ENCODE results near the gene EIF6.

The EIF6 gene

GRCh38 chr20:35281506-35282101 is 3.0 kb downstream of the EIF6 start:
- DNase-seq, result no peak

- no peak for DNase-seq
Observed at GRCh38 chr20:35280523-35280922, 4.0 kb downstream of the EIF6 start.

GRCh38 chr20:35279533-35280174 is 4.9 kb downstream of the EIF6 start:
- DNase-seq, result no peak

DNA sequence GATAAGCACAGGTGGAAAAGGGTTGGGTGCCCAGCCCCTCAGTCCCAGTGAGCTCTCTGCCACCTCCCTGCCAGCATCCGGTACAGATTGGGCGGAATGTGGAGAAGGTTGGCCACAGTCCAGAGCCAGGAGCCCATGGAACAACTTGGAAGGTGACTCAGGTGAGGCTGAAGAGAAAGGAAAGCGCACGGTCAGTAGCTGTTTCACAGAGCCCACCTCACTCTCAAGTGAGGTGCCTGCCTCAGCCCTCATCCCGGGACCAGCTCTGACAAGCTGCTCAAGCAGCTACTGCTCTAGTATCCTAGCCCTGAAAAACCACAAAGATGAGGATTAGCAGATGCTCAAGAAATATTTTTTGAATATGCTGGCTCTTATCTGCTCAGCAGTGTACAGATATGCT is 5.5 kb downstream of the EIF6 start:
- no peak for DNase-seq

DNA sequence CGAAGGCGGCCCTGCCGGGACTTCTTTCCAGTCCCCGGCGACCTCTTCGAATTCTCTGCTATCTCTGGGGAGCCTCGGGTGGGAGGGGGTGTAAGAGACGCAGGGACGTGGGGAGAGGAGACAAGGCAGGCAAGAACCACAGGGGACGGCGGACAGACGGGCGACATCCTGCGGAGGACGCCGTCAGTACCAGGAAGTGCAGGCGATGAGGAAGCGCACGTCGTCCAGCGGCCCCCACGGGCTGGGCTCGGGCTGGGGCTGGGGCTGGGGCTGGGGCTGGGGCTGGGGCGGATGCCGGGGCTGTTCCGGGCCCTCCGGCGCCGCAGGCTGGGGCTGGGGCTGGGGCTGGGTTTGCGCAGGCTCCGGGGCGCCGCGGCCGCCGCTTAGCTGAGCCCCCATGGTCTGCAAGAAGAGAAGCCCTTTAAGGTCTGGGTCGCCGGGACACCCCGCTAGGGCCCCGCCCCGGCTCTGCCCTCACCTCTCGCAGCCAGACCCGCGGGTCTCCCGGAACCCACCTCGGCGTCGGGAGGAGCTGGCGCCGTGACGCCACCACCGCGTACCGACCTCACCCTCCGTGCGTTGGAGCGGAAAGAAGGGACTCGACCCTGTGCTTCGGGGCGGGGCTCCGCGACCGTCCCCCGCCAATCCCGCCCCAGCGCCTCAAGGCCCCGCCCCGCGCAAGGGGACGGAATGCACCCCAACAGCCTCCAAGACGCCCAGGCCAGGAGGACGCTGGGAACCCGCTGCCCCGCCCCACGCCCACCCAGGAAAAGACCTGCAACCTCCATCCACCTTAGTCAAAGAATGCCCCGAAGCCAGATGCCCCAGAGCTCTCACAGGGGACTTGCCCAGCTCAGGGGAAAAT is 6.8 kb downstream of the EIF6 start, which contains the start of gene MMP24OS:
MMP24OS (minus strand) TSS at position 592 of the 865 bp plus-strand sequence; CDS start at position 399, 193 bp downstream.
- DNase-seq, result peak; percentile 83

GRCh38 chr20:35277127-35277526 is 7.4 kb downstream of the EIF6 start:
- DNase-seq, result no peak

GRCh38 chr20:35276408-35276807 is 8.2 kb downstream of the EIF6 start:
- no peak for DNase-seq

- DNase-seq, result no peak
Observed at GRCh38 chr20:35275741-35276251, 8.8 kb downstream of the EIF6 start.

GRCh38 chr20:35274172-35275092 is 10.1 kb downstream of the EIF6 start:
- DNase-seq, result no peak

DNA sequence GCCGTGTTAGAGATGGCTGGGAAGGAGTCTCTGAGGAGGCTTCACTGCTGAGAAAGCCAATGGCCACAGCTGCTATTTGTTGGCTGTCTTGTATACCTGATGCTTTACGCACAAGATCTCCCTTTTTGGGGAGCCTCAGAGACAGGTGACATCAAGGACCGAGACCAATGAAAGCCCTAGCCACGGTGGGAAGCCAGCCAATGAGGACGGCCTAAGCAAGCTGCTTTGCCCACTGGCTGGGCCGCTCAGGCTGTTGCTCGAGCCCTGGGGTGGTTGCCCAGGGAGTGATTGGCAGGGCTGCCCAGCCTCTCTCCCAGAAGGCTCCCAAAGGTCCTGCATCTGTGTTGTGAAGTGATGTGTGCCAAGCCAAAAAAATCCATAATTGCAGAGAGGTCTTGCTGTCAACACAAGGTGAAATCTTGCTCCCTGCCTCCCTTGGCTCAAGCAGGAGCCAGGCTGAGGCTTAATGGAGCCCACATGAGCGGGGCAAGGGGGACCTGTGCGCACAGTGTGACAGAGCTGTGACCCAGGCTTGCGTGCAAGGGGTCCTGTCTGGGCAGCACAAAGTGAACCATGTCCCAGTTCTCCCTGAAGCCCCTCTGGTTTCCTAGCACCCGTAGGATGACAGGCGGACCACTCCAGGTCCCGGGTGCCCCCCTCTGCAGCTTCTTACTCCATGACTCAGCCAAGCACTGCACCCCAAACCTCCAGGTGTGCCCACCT is 11.0 kb downstream of the EIF6 start:
- no peak for DNase-seq

DNA sequence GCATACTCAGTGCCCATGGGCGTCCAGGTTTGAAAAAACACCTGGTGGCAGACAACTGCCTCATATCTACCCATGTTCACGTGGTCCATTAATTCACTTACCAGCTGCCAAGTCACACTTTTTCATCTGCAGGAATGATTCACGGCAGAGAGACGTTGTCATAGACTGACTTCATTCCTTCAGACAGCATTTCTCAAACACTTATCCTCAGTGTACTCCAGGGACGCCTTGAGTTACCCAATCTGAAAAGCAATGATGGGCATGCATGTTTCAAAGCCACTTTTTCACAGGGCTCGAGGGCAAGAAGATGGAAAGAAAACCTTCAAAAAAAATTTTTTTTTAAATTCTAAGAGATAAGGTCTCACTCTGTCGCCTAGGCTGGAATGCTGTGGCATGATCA is 12.7 kb downstream of the EIF6 start:
- DNase-seq, result no peak

GRCh38 chr20:35271073-35271882 is 13.3 kb downstream of the EIF6 start:
- DNase-seq, result no peak

- DNase-seq, result no peak
Observed at GRCh38 chr20:35270021-35270902, 14.3 kb downstream of the EIF6 start.

DNA sequence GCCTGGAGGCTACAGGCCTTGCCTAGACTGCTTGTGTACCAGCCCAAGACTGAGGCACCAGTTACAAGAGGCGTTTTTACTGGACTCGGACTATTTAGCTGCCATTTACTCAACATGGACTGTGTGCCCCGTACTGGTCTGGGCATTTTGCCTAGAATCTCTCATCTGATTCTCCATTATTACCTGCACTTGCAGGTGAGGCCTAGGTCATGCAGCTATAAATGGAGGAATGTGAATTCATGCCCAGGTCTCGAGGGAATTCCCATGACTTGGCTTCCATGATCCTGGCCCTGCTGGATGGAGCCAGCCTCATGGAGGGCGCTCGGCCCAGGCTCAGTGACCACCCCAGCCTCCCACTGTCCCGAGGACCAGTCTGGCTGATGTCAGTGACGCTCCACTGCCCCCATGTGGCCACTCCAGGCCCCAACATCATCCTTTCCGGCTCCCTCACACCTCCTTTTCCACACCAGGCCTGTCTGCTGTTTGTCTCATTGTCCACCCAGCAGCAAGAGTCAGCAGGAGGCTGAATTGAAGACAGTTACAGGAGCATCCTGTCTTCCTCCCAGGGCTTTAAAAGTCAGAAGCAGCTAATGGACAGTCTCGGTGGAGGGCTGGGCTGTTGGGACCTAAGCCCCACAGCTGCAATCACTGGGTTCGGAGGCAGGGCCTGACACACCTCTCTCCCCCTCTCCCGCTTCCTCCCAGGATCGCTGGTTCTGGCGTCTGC is 15.4 kb downstream of the EIF6 start:
- peak; percentile 61 for DNase-seq

DNA sequence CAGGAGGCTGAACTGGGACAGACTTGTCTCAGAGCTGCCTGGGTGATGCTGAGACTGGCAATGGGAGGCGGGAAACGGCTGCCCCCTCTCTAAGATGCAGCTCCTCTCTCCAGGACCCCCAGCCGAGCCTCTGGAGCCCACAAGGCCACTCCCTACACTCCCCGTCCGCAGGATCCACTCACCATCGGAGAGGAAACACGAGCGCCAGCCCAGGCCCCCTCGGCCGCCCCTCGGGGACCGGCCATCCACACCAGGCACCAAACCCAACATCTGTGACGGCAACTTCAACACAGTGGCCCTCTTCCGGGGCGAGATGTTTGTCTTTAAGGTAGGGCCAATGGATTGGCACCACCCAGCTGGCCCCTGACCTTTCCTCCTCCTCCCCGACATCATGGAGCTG is 17.5 kb downstream of the EIF6 start:
- no peak for DNase-seq

- no peak for DNase-seq
Observed at GRCh38 chr20:35264755-35265154, 19.8 kb downstream of the EIF6 start.

GRCh38 chr20:35263532-35264341 is 20.8 kb downstream of the EIF6 start:
- DNase-seq, result peak; percentile 61

Data from right kidney (tissue), 1 donor.